ENCODE measurements around the gene GPR156. TPM values are rescaled to one million over a fixed set of nuclear protein-coding genes. Genes with fewer than 3 reads are reported as not detected.

Gene GPR156
- total and polyA plus RNA-seq, 2 of the 4 experiments (the other 2 are of a cell fraction), result 0.09 to 0.18 TPM

DNA sequence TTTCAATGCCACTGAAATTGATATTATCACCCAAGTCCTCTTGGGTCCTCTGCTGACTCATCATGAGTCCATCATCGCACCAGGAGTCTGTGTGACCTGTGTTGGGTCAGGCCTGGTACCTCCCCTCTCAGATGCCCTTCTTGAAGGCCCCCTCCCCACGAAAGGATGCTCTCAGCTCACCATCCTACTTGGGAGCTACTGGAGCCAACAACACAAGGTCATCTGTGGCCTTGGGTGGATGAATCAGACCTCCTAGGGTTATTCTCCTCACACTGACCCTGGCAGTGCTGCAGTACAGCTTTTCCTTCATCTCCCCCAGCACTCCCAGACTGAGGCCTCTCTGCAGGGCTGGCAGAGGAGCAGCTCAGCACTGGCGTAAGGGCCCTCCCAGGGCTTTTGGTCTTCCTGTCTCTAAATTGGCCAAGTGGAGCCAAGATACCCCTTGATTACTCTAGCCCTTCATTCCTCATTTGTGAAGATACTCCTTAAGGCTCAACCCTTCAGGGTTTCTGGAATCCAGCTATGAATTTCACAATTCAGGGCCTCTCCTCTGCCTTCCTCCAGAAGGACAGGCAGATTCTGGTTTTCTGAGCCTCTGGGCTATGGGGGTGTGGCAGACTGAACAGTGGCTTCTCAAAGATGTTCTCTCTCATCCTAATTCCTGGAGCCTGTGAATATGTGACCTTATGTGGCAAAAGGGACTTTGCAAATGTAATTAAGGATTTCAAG, 110.0 kb downstream of the GPR156 start (continued):
- TF ChIP-seq, protein P1, sequence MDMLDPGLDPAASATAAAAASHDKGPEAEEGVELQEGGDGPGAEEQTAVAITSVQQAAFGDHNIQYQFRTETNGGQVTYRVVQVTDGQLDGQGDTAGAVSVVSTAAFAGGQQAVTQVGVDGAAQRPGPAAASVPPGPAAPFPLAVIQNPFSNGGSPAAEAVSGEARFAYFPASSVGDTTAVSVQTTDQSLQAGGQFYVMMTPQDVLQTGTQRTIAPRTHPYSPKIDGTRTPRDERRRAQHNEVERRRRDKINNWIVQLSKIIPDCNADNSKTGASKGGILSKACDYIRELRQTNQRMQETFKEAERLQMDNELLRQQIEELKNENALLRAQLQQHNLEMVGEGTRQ (IDR thresholded peaks at IDR 0.05; ENCODE audit: low read depth, low read length), result no peak
- no peak for TF ChIP-seq POLR2A (IDR thresholded peaks at IDR 0.05; ENCODE audit: low read depth, low read length)

DNA sequence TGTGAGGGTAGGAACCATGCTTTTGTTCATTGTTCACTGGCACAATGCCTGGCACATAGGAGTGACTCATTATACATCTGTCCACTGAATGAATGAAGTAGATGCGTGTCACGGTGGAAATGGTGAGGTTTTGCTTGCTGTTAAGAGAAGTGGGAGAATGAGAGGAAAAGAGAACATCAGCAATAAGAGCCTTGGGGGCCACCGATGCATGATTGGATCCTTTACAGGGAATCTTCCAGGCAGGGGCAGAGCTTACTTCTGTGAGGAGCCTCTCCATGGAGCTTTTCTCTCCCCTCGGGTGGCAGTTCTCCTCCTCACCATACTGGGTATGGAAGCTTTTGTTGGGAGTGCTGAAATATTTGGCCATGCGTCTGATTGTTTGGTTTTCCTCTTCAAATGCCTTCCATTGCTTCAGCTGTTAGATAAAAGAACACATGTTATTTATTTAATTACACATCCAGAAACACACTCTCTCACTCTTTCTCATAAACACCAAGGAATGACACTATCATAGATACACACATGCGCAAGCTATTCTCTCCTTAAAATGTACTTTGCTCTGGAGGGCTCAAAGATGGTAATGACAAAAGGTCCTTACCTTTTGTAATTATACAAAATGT, 111.9 kb downstream of the GPR156 start:
- no peak overlapping the region for H2BK5ac ChIP-seq (ENCODE audit: low read depth, low read length, poor library complexity, severe bottlenecking)
- DNase-seq, result peak; percentile 29
- H2BK120ac ChIP-seq (ENCODE audit: low read depth, low read length), result peak overlapping the region; percentile 56; the same call in 1 of the 2 replicates
- no peak overlapping the region for H3K56ac ChIP-seq (ENCODE audit: extremely low read depth, insufficient read depth, low read length)
- CTCF ChIA-PET, result interaction anchor here (0.9 to 1.2 kb wide), 2 partner anchors 13 to 483 kb away, joined by 3 read pairs; no protein-coding TSS in a partner anchor
- no peak overlapping the region for H3K4me3 ChIP-seq (ENCODE audit: insufficient read depth, low read depth, low read length)
- WGBS, 2 experiments (ENCODE audit: extremely low coverage in 2 of 2, insufficient read length in 1 of 2), result 100% methylated on average over 1 of the region's 6 CpGs; no CpG with 5 or more reads in 1 of the 2 experiments
- H4K20me1 ChIP-seq (ENCODE audit: insufficient read depth, low read length), result no peaks in the 10 kb centered on the region
- BruUV-seq (replicated peaks), result no TSS peak
- H3K79me1 ChIP-seq (ENCODE audit: low read depth in 1 of 2, low read length in 2 of 2), result peaks cover 0 to 9% of the 10 kb centered on the region in 2 experiments; a peak in 2 of 4 replicates
- H3K9ac ChIP-seq (ENCODE audit: low read depth, low read length), result no peak overlapping the region
- no peak overlapping the region for H3K27ac ChIP-seq (ENCODE audit: insufficient read depth, low read length)
- POLR2A ChIA-PET (ENCODE audit: unreplicated experiment), result interaction anchor here (0.6 to 1.7 kb wide), 3 partner anchors 23 to 78 kb away, joined by 4 to 11 read pairs (median 8); no protein-coding TSS in a partner anchor
- H3K4ac ChIP-seq (ENCODE audit: low read depth, low read length), result peak overlapping the region; percentile 56; the same call in 1 of the 2 replicates
- H3K23ac ChIP-seq (ENCODE audit: low read depth, low read length), result peak overlapping the region; percentile 62; the same call in 1 of the 2 replicates
- H2AK5ac ChIP-seq (ENCODE audit: low read depth, low read length), result peak overlapping the region; percentile 31; the same call in 1 of the 2 replicates
- no peaks in the 10 kb centered on the region for H3K27me3 ChIP-seq (ENCODE audit: control insufficient read depth, insufficient read depth, low read length)
- no peak overlapping the region for H3K4me2 ChIP-seq (ENCODE audit: low read depth, low read length)
- H3K4me1 ChIP-seq (ENCODE audit: control insufficient read depth, insufficient read depth, low read length), result peaks cover 32% of the 10 kb centered on the region
- H3K9me3 ChIP-seq (ENCODE audit: control insufficient read depth, insufficient read depth, low read length), result no peaks in the 10 kb centered on the region
- no peak for ATAC-seq (ENCODE audit: low read depth)
- H3K36me3 ChIP-seq (ENCODE audit: control insufficient read depth, insufficient read depth, low read length), result no peaks in the 10 kb centered on the region
- dilution Hi-C loops (cut with HindIII; ENCODE audit: low sequenced_read_pairs, unreplicated experiment) (no loop called here), in situ Hi-C loops (cut with MboI; ENCODE audit: low sequenced_read_pairs) (loop anchor here (5.0 kb wide), 1 partner anchor 76 kb away; no protein-coding TSS in a partner anchor), intact Hi-C loops (cut with micrococcal nuclease) (no loop called here)
- H3K14ac ChIP-seq (replicated peaks; ENCODE audit: low read depth, low read length), result peak overlapping the region; percentile 48; the same call in 1 of the 2 replicates
- H2AFZ ChIP-seq (replicated peaks; ENCODE audit: low read length, poor library complexity), result no peak overlapping the region
- peak overlapping the region; percentile 11; the same call in 1 of the 2 replicates for H3K18ac ChIP-seq (ENCODE audit: low read depth, low read length)
- TF ChIP-seq, protein P2, sequence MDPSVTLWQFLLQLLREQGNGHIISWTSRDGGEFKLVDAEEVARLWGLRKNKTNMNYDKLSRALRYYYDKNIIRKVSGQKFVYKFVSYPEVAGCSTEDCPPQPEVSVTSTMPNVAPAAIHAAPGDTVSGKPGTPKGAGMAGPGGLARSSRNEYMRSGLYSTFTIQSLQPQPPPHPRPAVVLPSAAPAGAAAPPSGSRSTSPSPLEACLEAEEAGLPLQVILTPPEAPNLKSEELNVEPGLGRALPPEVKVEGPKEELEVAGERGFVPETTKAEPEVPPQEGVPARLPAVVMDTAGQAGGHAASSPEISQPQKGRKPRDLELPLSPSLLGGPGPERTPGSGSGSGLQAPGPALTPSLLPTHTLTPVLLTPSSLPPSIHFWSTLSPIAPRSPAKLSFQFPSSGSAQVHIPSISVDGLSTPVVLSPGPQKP (IDR thresholded peaks at IDR 0.05; ENCODE audit: borderline replicate concordance, low read depth, low read length), result no peak
- TF ChIP-seq CEBPB (IDR thresholded peaks at IDR 0.05; ENCODE audit: low read depth, low read length) (no peak), FOS (IDR thresholded peaks at IDR 0.05; ENCODE audit: low read depth, low read length) (no peak), MAZ (IDR thresholded peaks at IDR 0.05; ENCODE audit: borderline replicate concordance, low read depth, low read length) (no peak), RAD21 (IDR thresholded peaks at IDR 0.05; ENCODE audit: low read length) (no peak), POLR2A (IDR thresholded peaks at IDR 0.05; ENCODE audit: low read depth, low read length) (no peak), SMC3 (IDR thresholded peaks at IDR 0.05; ENCODE audit: low read depth, low read length) (no peak), RFX5 (IDR thresholded peaks at IDR 0.05; ENCODE audit: low read depth, low read length) (no peak), CHD1 (IDR thresholded peaks at IDR 0.05; ENCODE audit: low read depth, low read length) (no peak), BHLHE40 (IDR thresholded peaks at IDR 0.05; ENCODE audit: low read depth, low read length) (no peak)
- TF ChIP-seq, protein P1 (IDR thresholded peaks at IDR 0.05; ENCODE audit: low read depth, low read length), result no peak
- no peak overlapping the region for H4K5ac ChIP-seq (ENCODE audit: low read depth, low read length)
- 0 out of 3 replicates have a peak overlapping the region, but pooled peaks have one; percentile 23 for H2BK15ac ChIP-seq (ENCODE audit: low read depth, low read length)
- H4K8ac ChIP-seq (ENCODE audit: low read depth in 2 of 2, low read length in 2 of 2), result no peak overlapping the region; a peak in 1 of 4 replicates
- no peak overlapping the region for H2AK9ac ChIP-seq (replicated peaks; ENCODE audit: low read depth, low read length, poor library complexity)
- peaks cover 19% of the 10 kb centered on the region for H3K9me1 ChIP-seq (ENCODE audit: insufficient read depth, low read length)
- no peak overlapping the region for H4K91ac ChIP-seq (ENCODE audit: insufficient read depth, low read depth, low read length)
- peak overlapping the region; percentile 61; the same call in 1 of the 2 replicates for H2BK20ac ChIP-seq (ENCODE audit: low read depth, low read length)
